NCI-H1436 treated with DMSO at 0.1 percent for 48 hours (cell line): ENCODE measurements around the gene ADARB2.

Source experiments
- DNase-seq: peaks from one replicate; lab custom pipeline; 2025; lab: John Stamatoyannopoulos, UW

The ADARB2 gene

DNA sequence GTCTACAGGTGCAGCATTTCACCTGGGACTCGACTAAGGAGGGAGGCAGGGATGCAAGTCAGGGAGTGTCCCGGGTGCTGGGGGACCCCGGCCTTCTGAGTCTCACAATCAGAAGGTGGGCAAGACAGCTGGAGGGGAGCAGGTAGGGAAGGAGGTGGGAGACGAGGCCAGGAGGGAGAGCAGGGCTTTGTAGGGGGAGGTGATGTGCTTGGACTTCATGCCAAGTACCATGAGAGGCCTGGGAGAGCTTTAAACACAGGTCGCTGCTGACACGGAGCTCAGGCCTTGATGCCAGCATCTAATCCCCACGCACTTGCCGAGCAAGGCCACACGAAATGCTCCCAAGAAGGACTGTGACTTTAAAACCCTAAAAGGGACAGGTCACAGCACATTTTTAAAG, 244.7 kb downstream of the ADARB2 start:
- no peak for DNase-seq

DNA sequence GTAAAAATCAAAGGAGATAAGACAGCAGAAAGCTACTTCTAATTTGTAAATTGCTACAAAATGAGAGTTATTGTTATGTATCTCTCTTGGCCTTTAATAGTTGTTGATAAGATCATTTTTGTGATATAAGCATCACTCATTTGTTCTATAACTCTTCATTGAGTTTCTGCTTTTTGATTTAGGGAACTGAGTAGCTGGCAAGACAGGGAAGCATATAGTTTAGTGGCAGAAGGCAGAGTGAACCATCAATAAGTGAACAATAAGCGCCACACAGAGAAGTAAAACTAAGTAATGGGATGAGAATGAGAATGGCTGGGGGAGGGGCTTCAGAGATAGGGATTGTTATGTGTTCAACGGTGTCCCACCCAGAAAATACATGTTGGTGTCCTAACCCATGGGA, 245.4 kb downstream of the ADARB2 start:
- no peak for DNase-seq

DNA sequence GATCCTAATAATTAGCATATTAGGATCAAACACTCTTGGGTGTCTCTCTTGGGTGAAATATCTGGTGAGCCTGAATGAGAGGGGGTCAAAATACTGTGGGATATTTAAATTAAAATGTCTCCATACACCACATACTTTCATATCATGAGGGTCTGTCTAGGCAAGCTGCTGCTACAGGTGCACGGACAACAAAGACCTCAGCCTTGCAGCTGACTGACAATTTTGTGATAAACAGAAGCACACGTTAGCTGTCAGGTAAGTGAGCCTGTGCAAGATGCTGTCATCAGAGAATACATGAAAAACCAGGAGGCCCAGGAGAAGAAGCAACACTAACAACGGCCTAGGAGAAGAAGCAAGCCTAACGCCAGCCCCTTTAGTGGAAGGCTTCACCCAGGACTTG, 247.5 kb downstream of the ADARB2 start:
- no peak for DNase-seq

DNA sequence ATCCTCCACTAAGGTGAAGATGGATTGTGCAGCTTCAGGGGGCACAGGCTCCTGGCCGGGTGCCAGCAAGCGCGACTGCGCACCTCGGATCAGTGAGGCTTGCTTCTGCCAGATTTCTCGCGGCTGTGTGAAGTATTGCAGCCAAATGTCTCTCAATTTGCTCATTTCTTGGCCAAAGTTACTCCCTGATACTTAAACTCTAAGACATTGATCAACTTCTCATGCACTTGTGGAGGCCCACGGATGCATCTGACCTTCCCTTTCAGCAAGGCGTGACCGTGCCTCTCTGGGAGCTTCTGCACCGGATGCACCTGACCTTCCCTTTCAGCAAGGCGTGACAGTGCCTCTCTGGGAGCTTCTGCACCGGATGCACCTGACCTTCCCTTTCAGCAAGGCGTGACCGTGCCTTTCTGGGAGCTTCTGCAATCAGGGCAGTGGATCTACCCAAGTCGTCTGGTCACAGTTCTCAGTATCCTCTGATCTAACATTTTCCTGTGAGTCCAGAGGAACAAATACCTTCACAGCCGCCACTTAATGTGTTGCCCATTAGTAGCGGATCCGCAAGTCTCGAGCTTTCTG, 248.3 kb downstream of the ADARB2 start:
- no peak for DNase-seq

DNA sequence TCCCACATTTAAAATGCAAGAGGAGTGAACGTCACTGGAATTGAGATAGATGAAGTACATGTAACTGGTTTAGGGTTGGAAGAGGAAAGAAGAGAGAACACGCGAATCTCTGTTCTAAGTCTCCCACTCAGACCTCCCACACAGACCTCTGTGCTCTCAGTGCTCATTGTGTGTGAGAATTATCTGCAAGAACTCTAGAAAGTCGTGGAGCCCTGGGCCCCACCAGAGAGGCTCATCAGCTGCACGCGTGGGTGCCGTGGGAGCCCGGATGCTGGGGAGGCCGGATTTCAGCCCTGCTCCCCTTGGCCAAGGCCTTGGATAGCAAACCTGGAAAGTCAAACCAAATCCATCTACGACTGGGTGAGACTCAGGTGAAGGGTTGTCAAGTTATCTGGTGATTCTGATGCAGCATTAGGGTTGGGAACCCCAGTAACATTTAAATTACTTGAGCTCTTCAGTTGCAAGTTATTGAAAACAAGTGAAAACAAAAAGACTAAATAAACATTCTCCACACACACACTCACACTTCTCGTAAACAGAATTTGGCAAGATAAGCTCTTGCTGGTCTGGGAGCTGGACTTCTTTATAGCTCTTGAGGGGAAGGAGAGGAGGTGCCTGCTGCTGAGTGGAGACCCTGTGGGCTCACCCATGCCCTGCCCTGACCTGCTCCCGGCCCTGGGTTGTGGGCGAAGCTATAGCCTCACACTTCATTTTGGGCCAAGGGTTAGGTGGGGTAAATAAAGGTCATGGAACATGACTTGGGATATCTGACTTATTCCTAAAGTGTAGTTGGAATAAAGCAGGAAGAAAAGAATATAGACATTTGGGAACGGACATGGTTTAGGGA, 250.3 kb downstream of the ADARB2 start:
- no peak for DNase-seq

DNA sequence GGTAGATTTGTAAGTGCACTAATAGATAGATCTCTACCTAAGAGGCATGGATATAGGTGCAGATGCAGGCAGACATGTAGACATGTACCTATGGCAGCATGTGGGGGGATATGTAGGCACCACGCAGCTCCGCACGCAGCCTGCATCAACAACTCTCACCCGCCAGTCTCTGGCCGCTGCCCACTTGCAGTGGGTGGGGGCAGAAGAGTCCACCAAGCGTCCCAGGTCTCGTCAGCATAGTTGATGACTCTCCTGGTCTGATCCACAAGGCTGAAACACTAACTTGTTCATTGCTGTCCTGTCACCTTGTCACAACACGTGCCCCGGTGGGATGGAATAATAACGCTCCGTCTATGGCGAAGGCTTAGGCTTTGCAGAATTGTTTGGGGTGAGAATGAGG, 252.0 kb downstream of the ADARB2 start:
- no peak for DNase-seq

DNA sequence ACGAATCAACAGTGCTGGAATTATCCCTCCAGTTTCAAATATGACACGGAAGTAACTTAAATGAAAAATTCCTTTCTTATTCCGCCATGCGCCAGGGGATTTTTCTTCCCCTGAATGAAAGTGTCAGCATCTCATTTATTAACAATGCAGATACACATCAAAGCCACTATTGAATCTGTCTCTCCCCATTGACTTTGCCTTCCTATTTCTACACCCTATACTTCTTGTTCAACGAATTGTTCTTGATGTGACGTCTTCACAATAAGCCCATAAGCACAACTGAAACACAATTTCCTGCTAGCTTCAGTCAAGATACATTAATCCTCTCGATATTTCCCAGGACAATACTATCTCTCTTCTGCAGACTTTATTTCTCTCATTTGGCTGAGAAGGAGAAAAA, 253.5 kb downstream of the ADARB2 start:
- DNase-seq: no peak

DNA sequence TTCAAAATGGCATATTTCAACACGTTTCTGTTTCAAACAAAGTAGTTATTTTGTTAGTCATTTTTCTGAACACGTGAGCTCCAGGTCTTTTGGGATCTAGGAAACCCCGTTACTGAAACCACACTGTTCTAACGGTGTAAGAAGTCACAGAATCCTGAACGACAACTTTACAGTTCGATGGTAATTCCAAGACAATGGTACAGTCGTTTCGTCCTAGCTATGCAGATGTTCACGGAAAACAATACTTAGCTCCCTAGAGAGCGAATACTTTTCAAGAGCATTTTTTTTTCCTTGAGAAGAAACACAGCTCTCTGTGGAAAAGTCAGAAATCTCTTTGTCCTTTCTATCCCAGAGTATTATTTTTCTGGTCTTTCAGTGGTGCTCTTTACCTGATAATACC, 254.1 kb downstream of the ADARB2 start:
- DNase-seq: no peak

DNA sequence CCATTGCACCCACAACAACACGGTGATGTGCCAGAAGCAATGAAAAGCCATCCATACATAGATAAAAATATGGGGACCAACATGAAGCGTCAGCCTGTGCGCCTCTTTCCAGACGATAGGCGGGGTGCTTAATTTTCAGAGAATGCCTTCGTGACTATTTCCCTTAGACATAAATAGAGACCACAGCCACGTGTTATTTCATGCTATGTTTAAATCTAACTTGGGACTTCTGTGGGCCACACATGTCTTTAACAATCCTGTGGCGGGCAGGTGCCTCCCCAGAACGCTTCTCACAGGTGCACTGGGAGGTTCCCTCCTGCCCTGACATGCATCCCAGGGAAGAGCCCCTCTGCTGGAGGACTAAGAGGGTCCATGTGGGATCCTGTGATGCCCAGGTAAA, 259.7 kb downstream of the ADARB2 start:
- no peak for DNase-seq

DNA sequence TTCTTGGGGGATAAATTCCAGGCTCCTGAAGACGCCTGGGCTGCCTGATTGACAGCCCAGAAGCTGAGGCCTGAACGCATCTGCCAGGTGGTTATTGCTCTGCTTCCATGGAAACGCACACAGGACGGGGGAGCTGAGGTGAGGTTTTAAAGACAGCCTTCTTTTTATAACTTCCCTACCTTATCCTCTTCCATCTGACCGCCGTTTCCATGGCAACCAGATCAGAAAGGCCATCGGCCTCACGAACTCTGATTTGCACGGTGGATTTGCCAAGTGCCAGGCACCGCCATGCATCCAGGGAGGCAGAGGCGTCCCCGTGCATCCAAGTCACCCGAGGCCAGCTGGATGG, 260.9 kb downstream of the ADARB2 start:
- DNase-seq: no peak

DNA sequence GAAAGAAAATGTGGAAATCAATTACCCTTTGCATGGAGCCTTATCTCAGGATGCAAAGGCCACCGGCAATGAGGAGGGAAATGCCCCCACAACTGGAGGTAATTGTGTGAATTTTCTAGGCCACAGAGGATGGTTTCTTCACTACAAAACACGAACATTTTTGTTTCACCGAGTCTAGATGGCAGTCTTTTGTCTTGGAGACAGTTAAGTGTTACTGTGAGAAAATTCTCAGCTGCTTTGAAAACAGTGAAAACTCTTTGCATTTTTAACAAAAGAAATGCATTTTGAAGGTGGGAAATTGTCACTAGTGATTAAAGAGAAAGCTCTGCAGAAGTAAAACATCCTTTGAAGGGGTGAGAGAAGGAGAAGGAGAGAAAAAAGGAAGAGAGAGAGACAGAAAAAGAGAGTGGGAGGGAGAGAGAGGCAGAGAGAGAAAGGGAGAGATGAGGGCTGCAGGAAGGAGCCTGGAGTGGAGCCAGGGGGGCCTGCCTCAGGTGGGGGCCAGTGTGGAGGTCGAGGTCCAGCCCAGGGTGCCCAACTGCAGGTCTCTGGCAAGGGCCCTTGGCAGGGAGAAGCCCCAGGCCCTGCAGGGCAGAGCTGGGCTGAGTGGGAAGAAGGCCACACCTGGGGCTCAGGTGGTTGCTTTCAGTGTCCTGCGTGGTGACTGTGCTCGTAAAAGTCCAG, 261.4 kb downstream of the ADARB2 start:
- no peak for DNase-seq

DNA sequence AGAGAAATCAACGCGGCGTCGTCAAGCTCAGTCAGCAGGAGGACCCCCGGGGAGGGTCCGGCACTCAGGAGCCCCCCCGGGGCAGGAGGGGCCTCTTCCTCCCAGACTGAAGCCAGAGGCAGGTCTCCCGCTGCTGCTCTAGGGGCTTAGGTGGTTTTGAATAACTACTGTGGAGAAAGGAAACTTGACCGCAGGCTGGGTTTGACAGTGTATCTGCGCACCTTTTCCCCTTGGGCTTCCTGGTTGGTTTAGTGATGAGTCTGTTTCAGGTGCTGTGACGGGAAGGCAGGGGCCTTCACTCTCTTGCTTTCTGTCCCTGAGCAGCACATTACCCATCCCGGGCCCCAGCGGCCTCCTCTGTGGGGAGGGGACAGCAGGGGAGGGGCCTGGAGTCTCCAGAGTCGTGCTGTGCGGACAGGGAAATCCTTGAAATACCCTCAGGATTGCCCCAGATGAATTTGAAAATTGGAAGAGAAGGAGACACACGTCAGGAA, 262.2 kb downstream of the ADARB2 start:
- no peak for DNase-seq

DNA sequence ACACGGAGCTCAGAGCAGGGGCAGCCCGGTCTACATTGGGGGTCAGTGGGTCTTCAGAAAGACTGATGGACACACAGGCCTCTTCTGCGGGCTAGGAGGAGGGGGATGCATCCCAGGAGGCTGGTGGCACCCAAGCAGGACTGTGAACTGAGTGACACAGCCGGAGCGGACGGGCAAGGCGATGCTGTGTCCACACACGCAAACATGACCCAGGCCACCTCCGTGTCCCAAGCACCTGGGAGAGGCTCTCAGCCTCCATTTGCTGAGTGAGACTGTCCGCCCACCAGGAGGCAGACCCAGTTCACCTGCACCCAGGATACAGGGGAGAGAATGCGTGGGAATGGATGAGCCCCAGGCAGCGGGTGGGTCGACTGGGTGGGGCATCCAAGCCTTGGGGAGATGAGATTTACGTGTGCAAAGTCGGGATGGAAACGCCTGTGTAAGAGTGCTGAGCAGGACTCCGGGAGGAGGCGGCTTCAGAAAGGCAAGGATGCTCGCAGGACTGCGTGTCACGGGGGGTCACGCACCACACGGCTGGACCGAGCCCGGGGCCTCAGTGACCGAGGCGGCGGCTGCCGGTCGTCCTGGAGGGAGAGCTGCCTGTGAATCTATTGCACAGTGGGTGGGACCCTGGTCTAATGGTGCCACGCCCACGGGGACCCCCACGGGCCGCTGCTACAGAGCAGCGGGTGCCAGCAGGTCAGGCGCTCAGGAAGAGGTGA, 262.8 kb downstream of the ADARB2 start:
- no peak for DNase-seq

DNA sequence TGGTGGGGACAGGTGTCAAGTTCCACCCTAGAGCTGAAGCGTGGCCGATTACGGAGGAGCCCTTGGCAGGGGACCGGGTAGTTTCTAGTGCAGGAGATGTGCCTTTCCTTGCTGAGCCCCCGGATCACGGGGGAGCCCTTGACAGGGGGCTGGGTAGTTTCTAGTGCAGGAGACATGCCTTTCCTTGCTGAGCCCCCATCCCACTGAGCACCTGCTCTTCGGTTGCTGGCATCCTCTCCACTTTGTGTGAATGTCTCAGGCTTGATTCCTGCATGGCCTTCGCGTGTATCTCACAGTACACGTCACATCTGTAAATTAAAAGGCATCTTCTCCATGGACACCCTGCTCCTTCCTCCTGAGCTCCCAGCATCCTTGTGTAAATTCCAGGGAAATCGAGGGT, 263.5 kb downstream of the ADARB2 start:
- DNase-seq: no peak

DNA sequence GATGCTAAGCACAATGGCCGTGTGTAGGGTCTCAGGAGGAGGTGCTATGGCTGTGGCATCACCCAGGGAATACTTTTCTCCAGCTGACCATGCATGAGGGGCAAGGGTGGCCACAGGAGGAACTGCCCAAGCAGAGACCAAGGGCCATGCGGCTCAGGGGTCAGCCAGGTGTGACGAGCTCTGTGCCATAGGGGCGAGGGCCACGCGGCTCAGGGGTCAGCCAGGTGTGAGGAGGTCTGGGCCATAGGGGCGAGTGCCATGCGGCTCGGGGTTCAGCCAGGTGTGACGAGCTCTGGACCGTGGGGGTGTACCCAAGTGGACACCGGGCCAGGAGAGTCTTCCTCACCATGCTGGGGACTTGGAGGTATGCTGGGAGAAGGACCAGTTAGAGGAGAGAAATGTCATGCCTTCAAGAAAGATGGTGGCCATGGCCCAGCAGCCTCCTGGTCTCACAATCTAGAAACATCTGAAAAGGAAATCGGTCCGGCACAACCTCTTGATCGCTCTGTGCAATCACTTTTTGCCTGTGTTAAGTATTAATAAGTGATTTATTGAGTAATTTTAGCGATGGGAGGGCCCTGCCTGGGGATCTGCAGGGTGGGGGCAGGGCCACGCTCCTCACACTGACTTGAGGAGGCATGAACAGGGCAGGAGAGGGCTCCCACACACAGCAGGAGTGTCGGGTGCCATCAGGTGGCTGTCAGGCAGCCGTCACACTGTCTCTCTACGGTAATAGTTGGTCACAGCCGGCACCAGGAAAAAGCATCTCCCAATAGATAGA, 265.0 kb downstream of the ADARB2 start:
- no peak for DNase-seq

DNA sequence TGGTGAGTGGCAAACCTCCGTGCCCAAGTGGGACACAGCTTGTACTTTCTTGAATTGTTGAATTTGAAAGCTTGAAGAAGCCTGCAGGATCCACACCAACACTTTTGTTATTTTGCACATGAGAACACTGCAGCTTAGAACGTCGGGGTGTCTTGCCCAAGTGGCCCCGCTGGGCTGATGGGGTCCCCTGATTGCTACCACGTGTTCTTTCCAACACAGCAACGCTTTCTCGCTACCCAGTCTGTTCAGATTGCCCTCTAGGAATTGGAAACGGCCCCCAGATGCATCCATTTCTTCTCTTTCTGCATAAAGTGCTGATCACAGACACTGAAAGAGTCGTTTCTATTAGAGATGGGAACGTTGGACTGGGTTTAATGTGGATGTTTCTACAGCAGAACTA, 268.5 kb downstream of the ADARB2 start:
- no peak for DNase-seq

DNA sequence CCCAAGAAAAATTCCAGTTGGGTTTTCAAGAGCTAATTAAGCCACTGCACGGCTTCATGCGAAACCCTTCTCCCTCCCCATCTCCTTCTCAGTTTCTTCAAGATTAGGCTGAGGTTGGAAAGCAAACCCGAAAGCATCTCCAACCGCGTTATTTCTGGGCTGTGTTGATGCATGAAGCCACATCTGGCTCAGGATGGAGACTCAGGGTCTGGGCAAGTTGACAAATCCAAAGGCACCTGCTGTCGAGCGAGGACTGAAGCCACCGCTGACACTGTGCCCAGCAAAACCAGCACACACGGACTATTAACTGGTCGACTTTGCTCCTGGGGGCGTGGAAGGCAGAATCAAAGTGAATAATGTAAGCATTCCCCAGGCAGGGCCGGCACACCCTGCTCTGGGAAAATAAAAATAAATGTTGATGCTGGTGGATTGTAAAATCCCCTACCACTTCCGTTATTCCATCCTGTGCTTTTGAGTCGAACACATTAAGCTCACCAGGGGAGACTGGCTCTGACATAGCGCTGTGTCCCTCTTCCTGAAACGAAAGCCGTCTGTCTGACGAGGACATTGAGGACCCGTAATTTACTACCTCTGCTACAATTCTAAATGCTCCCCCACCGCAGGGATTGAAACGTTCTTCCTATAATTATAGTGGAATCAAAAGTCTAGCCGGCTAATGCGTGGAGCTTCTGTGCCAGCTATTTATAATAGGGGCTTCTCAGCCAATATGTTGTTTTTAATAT, 269.8 kb downstream of the ADARB2 start:
- no peak for DNase-seq

DNA sequence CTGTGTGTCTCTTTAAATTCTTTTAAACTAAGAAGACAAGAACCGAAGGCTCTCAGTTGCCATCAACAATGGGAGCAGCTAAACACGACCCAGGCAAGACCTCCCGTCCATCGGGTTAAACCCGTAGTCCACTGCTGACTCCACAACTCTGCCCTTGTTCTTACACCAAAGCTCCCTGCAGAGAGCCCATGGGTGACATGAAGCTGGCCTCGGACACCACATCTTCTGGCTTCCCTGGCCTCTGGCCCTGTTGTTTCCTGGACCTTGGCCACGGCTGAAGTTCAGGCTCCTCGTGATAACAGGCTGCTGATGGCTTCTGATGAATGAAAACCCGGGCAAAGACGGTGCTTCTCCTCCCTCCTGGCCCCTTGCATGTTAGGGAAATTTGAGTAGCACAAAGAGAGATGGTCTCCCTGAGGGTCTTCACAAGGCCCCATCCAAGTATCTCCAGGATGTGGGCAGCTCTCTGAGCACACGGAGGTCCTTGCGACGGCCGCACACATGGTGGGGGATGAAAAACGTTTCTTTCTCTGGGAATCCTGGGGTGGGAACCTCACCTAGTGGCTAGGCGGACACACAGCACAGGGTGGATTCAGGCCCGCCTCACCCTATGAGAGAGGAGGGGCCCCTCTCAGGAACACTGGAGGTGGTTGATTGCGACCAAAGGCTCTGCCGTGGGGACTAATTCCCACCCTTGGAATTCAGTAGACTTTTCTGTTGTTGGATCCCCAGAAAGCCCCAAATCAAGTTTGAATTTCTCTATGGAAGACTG, 271.1 kb downstream of the ADARB2 start:
- no peak for DNase-seq

DNA sequence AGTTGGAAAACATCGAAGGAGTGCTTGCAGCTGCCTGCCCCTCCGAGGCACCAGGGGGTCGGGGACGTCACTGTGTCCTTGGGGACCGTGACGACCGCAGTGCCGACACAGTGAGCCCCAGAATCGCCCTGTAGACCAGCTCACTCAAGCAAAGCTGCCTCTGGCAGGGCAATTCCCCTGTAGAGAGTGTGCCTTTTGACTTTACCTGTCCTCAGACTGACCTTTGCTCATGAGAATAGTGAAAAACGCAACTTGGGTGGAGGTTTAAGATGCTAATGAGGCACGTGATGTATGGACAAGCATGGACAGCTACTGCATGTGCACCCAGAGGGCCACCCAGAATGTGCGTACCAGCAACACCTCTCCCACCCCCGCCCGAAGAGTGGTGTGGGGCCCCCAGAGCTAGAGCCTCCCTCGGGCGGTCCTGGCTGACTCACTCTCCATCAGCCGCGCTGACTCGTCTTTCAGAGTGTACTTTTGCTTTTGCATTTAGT, 271.9 kb downstream of the ADARB2 start:
- no peak for DNase-seq

DNA sequence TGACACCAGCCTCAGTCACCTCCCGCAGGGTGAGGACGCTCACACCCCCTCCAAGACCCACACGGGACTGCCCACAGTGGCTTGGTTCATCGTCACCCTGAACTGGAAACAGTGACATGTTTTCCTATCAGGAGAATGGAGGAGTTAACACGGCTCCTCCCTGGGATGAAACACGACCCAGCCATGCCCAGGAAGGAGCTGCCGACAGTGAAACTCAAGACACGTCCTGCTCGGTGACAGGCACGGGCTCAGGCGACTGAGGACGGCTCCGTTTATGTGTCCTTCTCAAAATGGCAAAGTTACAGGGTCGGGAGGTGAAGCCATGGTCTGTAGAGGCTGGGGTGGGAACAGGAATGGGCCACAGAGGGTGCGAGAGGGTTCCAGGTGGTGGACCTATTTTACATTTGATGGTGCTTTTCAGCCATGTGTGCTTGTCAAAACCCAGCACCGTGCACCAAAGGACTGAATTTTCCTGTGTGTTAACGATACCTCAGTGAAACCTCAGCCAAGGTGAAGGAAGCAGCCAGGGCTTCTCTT, 272.4 kb downstream of the ADARB2 start:
- no peak for DNase-seq
